ENCODE measurements around the gene DNAAF3.

DNAAF3 gene

DNA sequence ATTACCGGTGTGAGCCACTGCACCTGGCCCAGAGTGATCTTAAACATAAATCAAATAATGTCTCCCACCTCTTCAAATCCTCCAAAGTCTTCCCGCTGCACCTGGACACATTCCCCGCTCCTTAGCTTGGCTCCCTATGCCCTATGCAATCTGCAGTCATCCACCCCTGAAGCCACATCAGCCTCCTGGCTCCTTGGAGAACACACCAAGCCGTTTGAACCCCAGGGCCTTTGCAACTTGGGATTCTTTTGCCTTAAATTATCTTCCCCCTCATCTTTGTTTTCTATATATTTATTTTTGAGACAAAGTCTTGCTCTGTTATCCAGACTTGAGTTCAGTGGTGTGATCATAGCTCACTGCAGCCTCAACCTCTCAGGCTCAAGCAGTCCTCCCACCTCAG, 2.7 kb upstream of the DNAAF3 start:
- no peak for DNase-seq (ENCODE audit: low read depth)
- H3K4me3 ChIP-seq (ENCODE audit: low read depth, low read length), result no peak overlapping the region

DNA sequence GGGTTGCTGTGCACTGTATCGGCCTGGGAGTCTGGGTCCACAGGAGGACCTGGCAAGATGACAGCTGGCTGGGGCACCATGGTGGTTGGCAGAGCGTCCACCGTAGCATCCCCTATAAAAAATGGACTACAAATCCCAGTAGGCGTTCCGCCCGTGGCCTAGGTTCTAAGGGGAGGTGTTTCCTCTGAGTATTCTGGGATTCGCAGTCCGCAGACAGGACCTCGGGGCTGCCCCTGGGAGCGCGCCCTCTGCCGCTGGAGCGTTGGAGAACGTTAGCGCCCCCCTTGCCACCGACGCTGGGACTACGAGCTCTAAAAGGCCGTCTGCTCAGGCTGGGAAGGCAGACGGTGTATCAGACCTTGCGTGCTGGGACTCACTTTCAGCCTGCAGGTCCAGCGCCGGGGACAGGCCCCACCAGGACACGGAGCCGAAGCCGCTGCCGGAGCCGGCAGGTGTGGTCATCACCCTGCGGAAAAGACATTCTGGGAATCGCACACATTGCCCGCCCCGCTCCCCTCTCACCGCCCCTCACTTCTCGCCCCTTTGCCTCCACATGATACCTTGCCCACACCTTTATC, 372 bp downstream of the DNAAF3 start:
- H3K4me3 ChIP-seq (ENCODE audit: low read depth, low read length), result peak overlapping the region; percentile 63
- TF ChIP-seq, protein P1, sequence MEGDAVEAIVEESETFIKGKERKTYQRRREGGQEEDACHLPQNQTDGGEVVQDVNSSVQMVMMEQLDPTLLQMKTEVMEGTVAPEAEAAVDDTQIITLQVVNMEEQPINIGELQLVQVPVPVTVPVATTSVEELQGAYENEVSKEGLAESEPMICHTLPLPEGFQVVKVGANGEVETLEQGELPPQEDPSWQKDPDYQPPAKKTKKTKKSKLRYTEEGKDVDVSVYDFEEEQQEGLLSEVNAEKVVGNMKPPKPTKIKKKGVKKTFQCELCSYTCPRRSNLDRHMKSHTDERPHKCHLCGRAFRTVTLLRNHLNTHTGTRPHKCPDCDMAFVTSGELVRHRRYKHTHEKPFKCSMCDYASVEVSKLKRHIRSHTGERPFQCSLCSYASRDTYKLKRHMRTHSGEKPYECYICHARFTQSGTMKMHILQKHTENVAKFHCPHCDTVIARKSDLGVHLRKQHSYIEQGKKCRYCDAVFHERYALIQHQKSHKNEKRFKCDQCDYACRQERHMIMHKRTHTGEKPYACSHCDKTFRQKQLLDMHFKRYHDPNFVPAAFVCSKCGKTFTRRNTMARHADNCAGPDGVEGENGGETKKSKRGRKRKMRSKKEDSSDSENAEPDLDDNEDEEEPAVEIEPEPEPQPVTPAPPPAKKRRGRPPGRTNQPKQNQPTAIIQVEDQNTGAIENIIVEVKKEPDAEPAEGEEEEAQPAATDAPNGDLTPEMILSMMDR (conservative IDR thresholded peaks at IDR 0.05; ENCODE audit: low read depth, low read length), result peak; percentile 76
- DNase-seq (ENCODE audit: low read depth), result peak; percentile 84

More for the DNA sequence above, 2.7 kb upstream of the DNAAF3 start:
- TF ChIP-seq, protein P1 (conservative IDR thresholded peaks at IDR 0.05; ENCODE audit: low read depth, low read length), result no peak

GRCh38 chr19:55161571-55162322, 4.7 kb downstream of the DNAAF3 start:
- DNase-seq (ENCODE audit: low read depth), result no peak
- TF ChIP-seq, protein P1 (conservative IDR thresholded peaks at IDR 0.05; ENCODE audit: low read depth, low read length), result no peak
- no peak overlapping the region for H3K4me3 ChIP-seq (ENCODE audit: low read depth, low read length)

DNA sequence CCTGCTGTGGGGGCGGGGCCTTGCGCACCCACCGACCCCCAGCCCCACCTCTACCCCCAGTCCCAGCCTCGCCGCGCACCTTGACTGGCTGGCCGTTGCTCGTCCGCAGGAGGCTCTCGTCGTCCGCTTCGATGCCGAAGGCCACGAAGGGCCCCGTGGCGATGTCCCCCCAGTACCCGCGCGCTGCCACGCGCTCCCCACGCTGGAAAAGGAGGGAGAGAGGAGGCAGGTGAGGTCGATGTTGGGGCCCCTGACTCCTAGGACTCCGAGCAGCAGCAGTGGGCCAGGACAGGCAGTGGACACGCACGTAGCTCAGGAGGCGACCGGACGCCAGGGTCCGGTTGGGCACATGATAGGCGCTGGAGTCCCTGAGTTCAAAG, 5.4 kb downstream of the DNAAF3 start:
- DNase-seq (ENCODE audit: low read depth), result no peak
- TF ChIP-seq, protein P1 (conservative IDR thresholded peaks at IDR 0.05; ENCODE audit: low read depth, low read length), result no peak
- H3K4me3 ChIP-seq (ENCODE audit: low read depth, low read length), result no peak overlapping the region

- peak; percentile 87 for DNase-seq (ENCODE audit: low read depth)
- H3K4me3 ChIP-seq (ENCODE audit: low read depth, low read length), result no peak overlapping the region
- TF ChIP-seq, protein P1 (conservative IDR thresholded peaks at IDR 0.05; ENCODE audit: low read depth, low read length), result peak; percentile 88
Observed at GRCh38 chr19:55160128-55160985, 6.1 kb downstream of the DNAAF3 start.

GRCh38 chr19:55158848-55159749, 7.3 kb downstream of the DNAAF3 start:
- TF ChIP-seq, protein P1 (conservative IDR thresholded peaks at IDR 0.05; ENCODE audit: low read depth, low read length), result no peak
- H3K4me3 ChIP-seq (ENCODE audit: low read depth, low read length), result no peak overlapping the region
- peak; percentile 41 for DNase-seq (ENCODE audit: low read depth)

Measured in choroid plexus epithelial cell (primary cell).